ENCODE measurements around the gene FLVCR1. TPM values are rescaled to one million over a fixed set of nuclear protein-coding genes. Genes with fewer than 3 reads are reported as not detected.
A peak's percentile ranks its signal among the peaks of the same experiment; 100 is the strongest.
"Not testable (repeated sequence)": the region's sequence is repeated elsewhere in the genome, so short reads cannot be mapped to it uniquely, and the experiment has no call there.

Gene FLVCR1
- polyA plus RNA-seq, 1 donor from 2014 or later: 3.4 TPM

- H3K27me3 Mint-ChIP-seq, H3K9me3 Mint-ChIP-seq, H3K4me3 Mint-ChIP-seq, H3K4me1 Mint-ChIP-seq, H3K36me3 Mint-ChIP-seq, H3K27ac Mint-ChIP-seq: not testable (repeated sequence)
These were observed 13.6 kb upstream of the FLVCR1 start for GRCh38 chr1:212844521-212844920.

- Mint-ChIP-seq H3K27me3 (no peaks in the 10 kb centered on the region), H3K9me3 (no peaks in the 10 kb centered on the region), H3K4me1 (no peaks in the 10 kb centered on the region), H3K4me3 (no peak within 1 kb of the TSS), H3K36me3 (peaks cover 3% of the 10 kb centered on the region), H3K27ac (no peak within 1 kb of the TSS)
These were observed 10.5 kb upstream of the FLVCR1 start, which contains the start of gene SPATA45 for GRCh38 chr1:212847549-212847948. Gene SPATA45 (minus strand): TSS chr1:212847649. CDS start chr1:212836149, 11,500 bp downstream.

- no peak overlapping the region for H3K27ac Mint-ChIP-seq
- H3K27me3 Mint-ChIP-seq: no peaks in the 10 kb centered on the region
- H3K36me3 Mint-ChIP-seq: peaks cover 6% of the 10 kb centered on the region
- H3K9me3 Mint-ChIP-seq: no peaks in the 10 kb centered on the region
- peaks cover 0 to 6% (median 6%) of the 10 kb centered on the region in 3 donors for H3K4me1 Mint-ChIP-seq
- H3K4me3 Mint-ChIP-seq: no peak overlapping the region
These were observed 5.9 kb upstream of the FLVCR1 start for GRCh38 chr1:212852105-212852688.

- peak overlapping the region in 1 of 4 donors; percentile 66 for H3K4me3 Mint-ChIP-seq
- no peak overlapping the region for H3K27ac Mint-ChIP-seq
- H3K27me3 Mint-ChIP-seq: no peaks in the 10 kb centered on the region
- H3K36me3 Mint-ChIP-seq: peaks cover 8% of the 10 kb centered on the region
- H3K4me1 Mint-ChIP-seq: peaks cover 6 to 14% (median 6%) of the 10 kb centered on the region in 3 donors
- H3K9me3 Mint-ChIP-seq: no peaks in the 10 kb centered on the region
These were observed 4.4 kb upstream of the FLVCR1 start for GRCh38 chr1:212853658-212854057.

GRCh38 chr1:212856755-212857154 is 1.3 kb upstream of the FLVCR1 start:
- Mint-ChIP-seq H3K4me3 (peak overlapping the region in 3 of 4 donors; percentile 14 to 91 (median 71)), H3K9me3 (no peaks in the 10 kb centered on the region), H3K4me1 (peaks cover 12 to 16% (median 14%) of the 10 kb centered on the region in 3 donors), H3K27ac (no peak overlapping the region), H3K36me3 (peaks cover 8% of the 10 kb centered on the region), H3K27me3 (no peaks in the 10 kb centered on the region)

GRCh38 chr1:212858461-212859265 is 588 bp downstream of the FLVCR1 start:
- H3K36me3 Mint-ChIP-seq: peaks cover 9% of the 10 kb centered on the region
- H3K9me3 Mint-ChIP-seq: no peaks in the 10 kb centered on the region
- peak overlapping the region in 3 of 4 donors; percentile 91 to 98 (median 96) for H3K4me3 Mint-ChIP-seq
- no peaks in the 10 kb centered on the region for H3K27me3 Mint-ChIP-seq
- H3K27ac Mint-ChIP-seq: peak overlapping the region; percentile 86 to 98 (median 95)
- H3K4me1 Mint-ChIP-seq: peaks cover 16 to 20% (median 18%) of the 10 kb centered on the region in 3 donors

GRCh38 chr1:212860713-212861581 is 2.9 kb downstream of the FLVCR1 start:
- H3K27me3 Mint-ChIP-seq: no peaks in the 10 kb centered on the region
- H3K4me3 Mint-ChIP-seq: no peak overlapping the region
- H3K36me3 Mint-ChIP-seq: peaks cover 9% of the 10 kb centered on the region
- H3K4me1 Mint-ChIP-seq: peaks cover 15 to 24% (median 21%) of the 10 kb centered on the region in 3 donors
- H3K9me3 Mint-ChIP-seq: no peaks in the 10 kb centered on the region
- no peak overlapping the region for H3K27ac Mint-ChIP-seq

- Mint-ChIP-seq H3K27me3 (no peaks in the 10 kb centered on the region), H3K9me3 (no peaks in the 10 kb centered on the region), H3K4me1 (peaks cover 14 to 24% (median 16%) of the 10 kb centered on the region in 3 donors), H3K36me3 (peaks cover 9% of the 10 kb centered on the region), H3K27ac (no peak overlapping the region), H3K4me3 (no peak overlapping the region)
These were observed 4.1 kb downstream of the FLVCR1 start for GRCh38 chr1:212862111-212862690.

- H3K4me3 Mint-ChIP-seq, H3K9me3 Mint-ChIP-seq, H3K36me3 Mint-ChIP-seq, H3K27ac Mint-ChIP-seq, H3K27me3 Mint-ChIP-seq: not testable (repeated sequence)
- peaks cover 6 to 17% (median 16%) of the 10 kb centered on the region in 3 donors for H3K4me1 Mint-ChIP-seq
These were observed 5.3 kb downstream of the FLVCR1 start for GRCh38 chr1:212863345-212863744.

- H3K4me3 Mint-ChIP-seq: peak overlapping the region in 1 of 4 donors; percentile 25
- H3K9me3 Mint-ChIP-seq: no peaks in the 10 kb centered on the region
- H3K27me3 Mint-ChIP-seq: no peaks in the 10 kb centered on the region
- peaks cover 4 to 13% (median 11%) of the 10 kb centered on the region in 3 donors for H3K4me1 Mint-ChIP-seq
- H3K27ac Mint-ChIP-seq: no peak overlapping the region
- peaks cover 7% of the 10 kb centered on the region for H3K36me3 Mint-ChIP-seq
These were observed 6.1 kb downstream of the FLVCR1 start for GRCh38 chr1:212864201-212864600.

- peaks cover 7% of the 10 kb centered on the region for H3K36me3 Mint-ChIP-seq
- no peak overlapping the region for H3K27ac Mint-ChIP-seq
- H3K9me3 Mint-ChIP-seq: no peaks in the 10 kb centered on the region
- peaks cover 5 to 12% (median 9%) of the 10 kb centered on the region in 3 donors for H3K4me1 Mint-ChIP-seq
- no peak overlapping the region for H3K4me3 Mint-ChIP-seq
- no peaks in the 10 kb centered on the region for H3K27me3 Mint-ChIP-seq
These were observed 9.1 kb downstream of the FLVCR1 start for GRCh38 chr1:212867192-212867591.

- Mint-ChIP-seq H3K9me3 (no peaks in the 10 kb centered on the region), H3K4me1 (peaks cover 0 to 5% (median 1%) of the 10 kb centered on the region in 3 donors), H3K27ac (no peak overlapping the region), H3K27me3 (no peaks in the 10 kb centered on the region), H3K36me3 (peaks cover 11% of the 10 kb centered on the region), H3K4me3 (no peak overlapping the region)
These were observed 13.9 kb downstream of the FLVCR1 start for GRCh38 chr1:212871976-212872375.

- no peaks in the 10 kb centered on the region for H3K27me3 Mint-ChIP-seq
- H3K36me3 Mint-ChIP-seq: peaks cover 11% of the 10 kb centered on the region
- no peaks in the 10 kb centered on the region for H3K9me3 Mint-ChIP-seq
- H3K27ac Mint-ChIP-seq: no peak overlapping the region
- no peak overlapping the region for H3K4me3 Mint-ChIP-seq
- H3K4me1 Mint-ChIP-seq: peaks cover 0 to 5% (median 1%) of the 10 kb centered on the region in 3 donors
These were observed 15.4 kb downstream of the FLVCR1 start for GRCh38 chr1:212873518-212873917.

GRCh38 chr1:212878418-212878817 is 20.3 kb downstream of the FLVCR1 start:
- Mint-ChIP-seq H3K27me3 (no peaks in the 10 kb centered on the region), H3K36me3 (peaks cover 13% of the 10 kb centered on the region), H3K9me3 (no peaks in the 10 kb centered on the region), H3K27ac (no peak overlapping the region), H3K4me1 (peaks cover 0 to 4% (median 0%) of the 10 kb centered on the region in 3 donors), H3K4me3 (no peak overlapping the region)
